ENCODE results near the gene SERPINE1.

SERPINE1 gene

DNA sequence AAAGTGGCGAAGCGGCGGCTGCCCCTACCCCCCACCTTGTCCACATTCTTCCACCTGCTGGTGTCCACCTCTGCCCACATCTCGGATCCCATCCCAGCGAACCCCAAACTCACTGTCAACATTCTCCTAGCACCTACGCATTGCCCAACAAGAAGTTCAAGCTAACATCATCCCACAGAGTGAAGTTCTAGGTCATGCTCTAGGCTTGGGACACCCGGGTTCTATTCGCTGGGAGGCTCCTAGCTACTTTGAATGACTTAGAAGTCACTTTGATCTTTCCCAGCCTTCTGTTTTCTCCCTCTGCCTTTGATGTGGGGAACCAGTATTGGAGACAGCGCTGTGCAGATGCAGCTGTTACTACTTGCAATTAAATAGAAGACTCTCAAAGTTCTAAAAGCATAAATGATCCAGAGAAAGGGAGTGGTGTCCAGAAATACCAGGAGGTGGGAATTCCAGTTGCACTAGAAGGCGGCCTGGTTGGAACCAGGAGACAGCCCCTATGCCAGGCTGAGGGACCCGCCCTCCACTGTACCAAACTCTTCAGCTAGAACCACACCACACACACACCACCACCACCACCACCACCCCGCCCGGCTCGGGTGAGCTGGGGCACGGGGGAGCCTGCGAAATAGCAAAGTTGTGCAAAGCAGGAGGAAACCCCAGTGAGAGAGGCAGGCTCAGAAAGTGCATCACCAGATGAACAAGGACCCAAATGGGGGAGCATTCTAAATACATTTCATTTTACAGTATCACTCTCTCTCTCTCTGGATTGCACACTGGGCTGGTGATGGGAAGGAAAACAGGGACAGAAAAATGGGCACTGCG lies 43.9 kb downstream of the SERPINE1 start:
- no peak for DNase-seq

DNA sequence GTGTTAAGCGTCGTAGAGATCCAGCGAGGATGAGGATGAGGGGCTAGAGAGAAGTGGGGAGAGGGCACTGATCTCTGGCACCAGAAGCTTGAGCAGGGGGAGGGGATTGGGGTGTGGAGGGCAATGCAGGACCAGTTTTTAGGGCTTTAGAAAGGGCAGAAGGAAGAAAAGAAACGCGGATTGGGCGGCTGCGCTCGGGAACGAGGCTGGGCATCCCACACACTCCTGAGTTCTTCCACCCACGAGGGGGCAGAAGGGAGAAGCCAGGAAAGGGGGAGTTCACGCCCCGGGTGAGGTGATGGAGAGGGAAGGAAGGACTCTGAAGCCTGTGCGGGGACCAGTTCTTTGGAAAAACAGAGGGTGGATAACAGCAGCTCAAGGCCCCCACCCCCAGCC lies 44.5 kb downstream of the SERPINE1 start:
- DNase-seq = no peak

DNA sequence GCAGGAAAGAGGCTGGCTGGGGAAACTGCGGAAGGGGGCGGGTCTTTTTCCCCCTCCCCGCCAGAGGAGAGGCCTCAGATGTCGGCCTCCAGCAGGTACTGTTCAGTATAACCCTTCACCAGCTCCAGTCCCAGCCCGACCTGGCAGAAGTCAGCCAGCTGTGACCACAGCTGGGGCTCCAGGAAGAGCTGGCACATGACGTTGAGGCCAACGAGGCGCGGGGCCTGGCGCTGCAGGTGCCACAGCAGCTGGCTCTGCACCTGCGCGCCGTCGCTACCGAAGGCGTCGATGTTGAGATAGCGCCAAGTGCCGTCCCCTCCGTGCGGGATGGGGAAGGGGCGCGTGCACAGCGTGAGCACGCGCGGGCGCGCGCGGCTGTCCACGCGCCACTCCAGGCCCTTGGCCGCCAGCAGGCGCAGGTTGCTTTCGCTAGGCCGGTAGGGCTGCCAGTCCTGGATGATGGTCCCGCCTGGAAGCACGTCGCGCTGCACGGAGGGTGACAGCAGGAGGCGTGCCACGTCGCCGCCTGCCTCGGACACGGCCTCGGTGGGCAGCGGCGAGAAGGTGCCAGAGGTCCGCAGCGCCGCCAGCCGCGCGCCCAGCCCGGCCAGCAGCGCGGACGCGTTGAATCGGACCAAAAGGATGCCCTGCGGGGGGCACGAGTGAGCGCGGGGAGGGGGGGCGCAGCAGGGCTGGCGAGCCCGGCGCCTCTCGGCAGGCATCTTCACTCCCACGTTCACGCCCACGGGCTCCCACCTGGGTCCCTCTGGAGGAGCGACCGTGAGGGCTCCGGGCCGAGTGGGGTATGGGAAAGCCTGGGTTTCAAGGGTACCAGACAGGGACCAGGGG lies 45.3 kb downstream of the SERPINE1 start:
- peak; percentile 59 for DNase-seq

DNA sequence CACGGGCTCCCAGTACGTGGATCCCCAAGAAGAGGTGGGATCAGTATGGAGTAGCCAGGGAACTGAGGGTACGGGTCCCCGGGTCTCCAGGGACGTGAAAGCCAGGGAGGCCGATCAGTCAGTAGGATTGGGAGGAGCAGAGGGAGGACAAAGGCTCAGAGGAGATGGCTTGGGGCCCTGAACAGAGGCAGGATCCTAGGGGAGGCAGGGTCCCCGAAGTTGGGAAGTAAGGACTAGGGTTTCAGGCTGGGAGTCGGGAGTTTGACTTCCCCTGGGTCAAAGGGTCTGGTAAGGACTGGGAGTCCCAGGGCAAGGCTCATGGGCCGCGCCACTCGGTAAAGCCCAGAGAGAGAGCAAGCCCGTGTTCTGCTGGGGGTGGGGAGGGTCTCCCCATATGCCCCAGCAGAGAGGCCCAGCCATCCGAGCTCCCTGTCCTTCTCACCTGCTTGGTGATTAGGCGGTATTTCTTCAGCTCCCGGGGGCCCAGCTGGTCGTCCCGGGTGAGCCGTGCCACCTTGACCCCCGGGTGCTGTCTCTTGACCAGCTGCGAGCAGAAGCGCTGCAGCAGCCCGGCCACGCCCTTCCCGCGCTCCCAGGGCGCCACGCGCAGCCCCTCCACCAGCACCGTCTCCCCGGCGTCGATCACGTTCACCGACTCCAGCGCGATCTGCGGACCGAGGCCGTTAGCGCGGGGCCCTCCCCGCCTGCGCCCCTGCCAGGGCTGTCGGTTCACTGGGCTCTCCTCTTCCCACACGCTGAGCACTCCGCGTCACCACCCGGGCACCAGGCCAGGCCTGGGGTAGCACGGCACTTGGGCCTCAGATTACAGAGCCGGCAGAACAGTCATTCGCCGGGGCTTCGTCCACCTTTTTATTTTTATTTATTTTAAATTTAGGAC lies 46.2 kb downstream of the SERPINE1 start:
- peak; percentile 82 for DNase-seq

DNA sequence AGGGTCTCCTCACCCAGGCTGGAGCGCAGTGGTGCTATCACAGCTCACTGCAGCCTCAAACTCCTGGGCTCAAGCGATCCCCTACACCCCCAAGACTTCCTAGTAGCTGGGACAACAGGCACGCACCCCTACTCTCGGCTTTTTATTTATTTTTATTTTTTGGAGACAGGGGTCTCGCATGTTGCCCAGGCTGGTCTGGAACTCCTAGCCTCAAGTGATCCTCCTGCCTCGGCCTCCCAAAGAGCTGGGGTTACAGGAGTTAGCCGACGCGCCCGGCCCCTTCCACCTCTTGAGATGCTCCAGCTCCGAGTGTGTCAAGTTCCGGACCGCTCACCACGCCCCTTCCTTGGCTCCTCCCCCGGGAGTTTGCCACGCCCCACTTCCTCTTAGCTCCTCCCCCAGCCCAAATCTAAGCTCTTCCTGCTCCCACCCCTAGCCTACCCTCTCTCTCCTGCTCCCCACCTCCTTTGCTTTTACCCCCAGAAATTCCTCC lies 46.9 kb downstream of the SERPINE1 start:
- no peak for DNase-seq

DNA sequence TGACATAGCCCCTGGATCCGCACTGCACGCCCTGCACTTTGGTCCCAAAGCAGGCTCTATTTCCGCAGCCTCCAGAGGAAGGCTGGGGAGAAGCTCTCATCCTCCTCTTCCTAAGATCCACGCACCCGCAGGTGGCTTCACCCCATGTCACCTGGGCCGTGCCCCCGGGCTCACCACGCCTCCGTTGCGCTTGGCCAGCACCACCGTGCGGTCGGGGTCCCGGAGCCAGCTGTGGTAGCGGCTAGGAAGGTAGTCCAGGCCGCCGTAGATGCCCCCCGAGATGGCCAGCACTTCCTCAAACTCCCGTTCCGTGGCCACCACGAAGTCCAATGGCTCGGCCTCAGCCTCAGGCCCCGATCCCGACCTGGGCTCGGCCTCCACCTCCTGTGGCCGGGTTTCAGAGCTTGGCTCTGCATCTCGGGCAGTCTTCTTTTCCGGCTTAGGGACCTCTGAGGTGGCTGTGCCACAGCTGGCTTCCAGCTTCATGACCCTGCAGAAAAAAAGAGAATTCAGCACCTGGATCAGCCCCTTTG lies 47.5 kb downstream of the SERPINE1 start:
- no peak for DNase-seq

DNA sequence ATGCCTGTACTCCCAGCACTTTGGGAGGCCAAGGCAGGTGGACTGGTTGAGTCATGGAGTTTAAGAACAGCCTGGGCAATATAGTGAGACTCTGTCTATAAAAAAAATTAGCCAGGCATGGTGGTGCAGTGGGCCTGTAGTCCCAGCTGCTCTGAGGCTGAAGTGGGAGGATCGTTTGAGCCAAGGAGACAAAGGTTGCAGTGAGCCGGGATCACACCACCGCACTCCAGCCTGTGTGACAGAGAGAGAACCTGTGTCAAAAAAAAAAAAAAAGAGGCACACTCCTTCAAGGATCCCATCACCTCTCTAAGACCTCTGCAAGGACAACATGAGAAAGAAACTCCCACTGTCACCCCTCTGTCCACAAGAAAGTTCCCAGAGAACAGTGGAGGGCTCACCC lies 48.8 kb downstream of the SERPINE1 start:
- DNase-seq = no peak

DNA sequence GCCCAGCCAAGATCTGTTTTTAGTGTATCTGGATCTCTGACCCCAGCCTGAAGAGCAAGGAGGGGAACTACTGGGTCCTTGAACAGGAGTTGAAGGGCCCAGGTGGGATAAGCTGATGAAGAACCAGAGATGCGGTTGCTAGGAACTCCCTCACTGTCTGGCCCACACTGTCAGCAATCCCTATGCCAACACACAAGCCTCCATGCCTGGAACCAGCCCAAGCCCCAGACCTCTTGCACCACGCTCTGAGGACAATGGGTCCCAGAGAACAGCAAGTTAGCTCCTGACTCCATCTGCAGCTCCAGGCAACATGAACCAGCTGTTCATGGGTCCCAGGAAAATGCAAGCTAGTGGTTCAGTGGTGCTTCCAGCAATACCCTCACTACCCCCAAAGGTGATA lies 50.7 kb downstream of the SERPINE1 start:
- no peak for DNase-seq

DNA sequence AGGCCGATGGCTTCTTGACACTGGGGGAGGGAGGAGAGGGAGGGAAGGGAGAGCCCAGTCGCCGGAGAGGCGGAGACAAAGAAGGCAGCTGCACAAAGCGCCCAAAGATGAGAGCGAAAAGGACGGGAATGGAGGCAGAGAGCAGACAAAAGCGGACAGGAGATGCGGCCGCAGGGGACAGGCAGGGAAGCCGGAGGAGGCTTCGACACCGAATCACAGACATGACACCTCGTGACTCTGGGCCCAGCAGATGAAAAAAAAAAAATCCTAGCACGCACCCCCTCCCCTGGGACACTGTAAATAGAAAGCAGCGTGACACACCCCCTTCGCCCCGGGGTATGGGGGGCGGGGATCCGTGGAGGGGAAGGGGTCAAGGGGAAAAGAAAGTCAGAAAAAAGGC lies 52.2 kb downstream of the SERPINE1 start:
- DNase-seq = no peak

DNA sequence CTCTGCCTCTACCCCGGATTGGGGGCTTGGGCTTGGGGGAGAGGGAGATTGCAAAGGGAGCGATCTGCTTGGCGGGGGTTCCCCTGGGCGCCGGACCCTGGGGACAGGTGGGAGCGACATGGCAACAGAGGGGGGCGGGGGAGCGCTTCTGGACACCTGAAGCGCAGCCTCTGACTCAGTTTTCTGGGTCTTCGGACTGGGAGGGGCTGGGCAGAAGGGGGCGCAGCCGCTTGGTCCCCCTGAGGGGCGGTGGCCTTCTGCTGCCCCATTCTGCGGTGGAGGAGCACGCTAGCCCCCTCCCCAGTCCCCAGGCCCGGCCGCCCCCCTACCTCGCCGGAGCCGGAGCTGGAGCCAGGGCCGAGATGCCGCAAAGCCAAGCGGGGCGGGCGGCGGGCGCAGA lies 52.8 kb downstream of the SERPINE1 start:
- no peak for DNase-seq

DNA sequence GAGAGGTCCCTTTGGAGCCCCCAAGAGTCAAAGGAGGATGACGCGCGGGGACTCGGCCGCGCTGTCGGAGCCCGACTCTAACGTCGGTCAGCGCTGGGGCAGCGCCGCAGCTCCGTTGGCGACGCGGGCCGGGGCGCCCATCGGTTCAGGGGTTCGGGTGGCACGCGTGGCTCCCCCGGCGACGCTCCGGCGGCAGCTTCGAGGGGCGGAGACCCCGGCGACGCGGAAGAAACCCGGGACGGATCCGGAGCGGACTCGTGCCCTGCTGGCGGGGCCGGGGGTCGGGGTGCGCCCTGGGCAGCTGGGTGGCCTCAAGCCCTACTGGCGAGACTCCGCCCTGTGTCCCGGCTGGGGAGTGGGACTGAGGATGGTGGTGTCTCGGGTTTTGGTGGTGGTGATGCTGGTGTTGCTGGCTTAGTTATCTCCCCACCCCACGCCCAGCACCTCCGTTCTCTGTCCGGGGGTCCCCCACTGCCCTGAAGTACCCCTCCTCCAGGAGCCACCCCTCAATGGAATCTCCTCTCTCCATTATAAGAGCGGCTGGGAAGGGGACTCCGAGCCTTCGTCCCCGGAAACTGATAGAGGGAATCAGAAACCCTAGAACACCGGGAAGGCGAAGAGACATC lies 53.3 kb downstream of the SERPINE1 start, which contains the start of gene NAT16:
Gene NAT16, minus strand, starts transcription at position 164 of the 626 bp plus-strand sequence. CDS start 5,486 bp downstream, outside the sequence.
- no peak for DNase-seq

DNA sequence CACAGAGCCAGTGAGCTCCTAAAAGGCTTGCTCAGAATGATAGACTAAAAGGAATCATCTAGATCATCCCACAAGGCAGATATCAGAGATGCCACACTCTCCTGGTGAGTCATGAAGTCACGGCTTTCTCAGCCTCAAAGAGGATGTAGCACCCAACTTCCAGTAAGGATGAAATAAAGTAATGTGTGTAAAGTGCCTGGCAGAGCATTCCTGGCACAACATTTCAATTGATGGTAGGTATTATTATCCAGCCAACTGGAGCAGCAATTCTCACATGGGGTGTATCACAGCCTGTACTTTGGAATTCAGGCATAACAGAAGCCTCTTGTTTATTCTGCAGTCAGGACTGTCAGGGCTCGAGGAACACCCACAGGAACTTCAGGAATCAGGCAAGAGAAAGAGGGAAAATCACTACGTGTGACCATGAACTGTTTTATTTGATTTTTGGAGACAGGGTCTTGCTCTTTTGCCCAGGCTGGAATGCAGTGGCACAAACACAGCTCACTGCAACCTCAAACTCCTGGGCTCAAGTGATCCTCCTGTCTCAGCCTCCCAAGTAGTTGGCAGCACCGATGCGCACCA lies 58.4 kb downstream of the SERPINE1 start:
- DNase-seq = no peak

DNA sequence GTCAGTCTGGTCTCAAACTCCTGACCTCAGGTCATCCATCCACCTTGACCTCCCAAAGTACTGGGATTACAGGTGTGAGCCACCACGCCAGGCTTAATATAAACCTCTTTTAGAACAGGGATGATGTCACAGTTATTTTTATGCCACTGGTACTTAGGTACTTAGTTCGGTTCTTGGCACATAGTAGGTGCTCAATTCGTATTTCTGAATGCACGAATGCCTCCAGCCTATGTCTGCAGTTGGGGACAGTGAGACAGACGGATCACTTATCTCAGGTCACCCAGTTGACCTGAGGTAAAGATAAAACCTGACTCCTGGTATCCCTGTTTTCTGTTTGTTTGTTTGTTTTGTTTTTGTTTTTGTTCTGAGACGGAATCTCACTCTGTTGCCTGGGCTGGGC lies 59.3 kb downstream of the SERPINE1 start:
- no peak for DNase-seq

DNA sequence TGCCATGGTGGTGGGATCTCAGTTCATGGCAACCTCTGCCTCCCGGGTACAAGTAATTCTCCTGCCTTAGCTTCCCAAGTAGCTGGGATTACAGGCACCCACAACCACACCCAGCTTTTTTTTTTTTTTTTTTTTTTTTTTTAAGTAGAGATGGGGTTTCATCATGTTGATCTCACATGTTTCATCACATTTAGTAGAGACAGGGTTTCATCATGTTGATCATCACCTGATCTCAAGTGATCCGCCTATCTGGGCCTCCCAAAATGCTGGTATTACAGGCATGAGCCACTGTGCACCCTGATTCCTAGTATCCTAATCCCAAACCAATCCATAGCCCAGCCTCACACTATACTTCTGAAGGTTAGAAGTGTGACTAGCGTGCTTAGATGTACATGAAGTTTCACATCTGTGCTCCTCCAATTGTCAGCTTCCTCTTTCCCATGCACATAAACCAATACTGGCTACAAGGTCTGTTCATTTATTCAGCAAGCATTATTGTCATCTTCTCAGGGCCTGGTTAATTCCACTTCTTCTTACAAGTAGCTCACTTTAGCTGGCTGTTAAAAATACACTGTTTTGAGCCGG lies 60.0 kb downstream of the SERPINE1 start:
- no peak for DNase-seq

All from NCI-H2107 (cell line).